ENCODE results near the gene CSMD2.

The CSMD2 gene

DNA sequence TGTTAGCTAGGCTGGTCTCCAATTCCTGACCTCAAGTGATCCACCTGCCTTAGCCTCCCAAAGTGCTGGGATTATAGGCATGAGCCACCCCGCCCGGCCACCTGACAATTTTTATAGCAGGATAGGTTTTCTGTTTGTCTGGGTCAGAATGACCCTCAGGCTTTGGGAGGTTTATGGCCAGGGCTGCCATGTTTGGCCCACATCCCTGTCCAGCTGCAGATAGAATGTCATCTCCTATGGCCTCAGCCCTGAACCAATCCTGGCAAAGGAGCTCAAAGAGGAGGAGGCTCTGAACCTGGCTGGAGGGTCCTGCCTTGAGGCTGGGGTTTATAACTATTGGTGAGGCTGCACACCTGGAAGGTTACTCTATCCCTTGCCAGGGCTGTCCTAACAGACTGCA lies 218.2 kb downstream of the CSMD2 start:
- no peak overlapping the region for H3K27ac ChIP-seq
- no peak for DNase-seq (ENCODE audit: low spot score)

DNA sequence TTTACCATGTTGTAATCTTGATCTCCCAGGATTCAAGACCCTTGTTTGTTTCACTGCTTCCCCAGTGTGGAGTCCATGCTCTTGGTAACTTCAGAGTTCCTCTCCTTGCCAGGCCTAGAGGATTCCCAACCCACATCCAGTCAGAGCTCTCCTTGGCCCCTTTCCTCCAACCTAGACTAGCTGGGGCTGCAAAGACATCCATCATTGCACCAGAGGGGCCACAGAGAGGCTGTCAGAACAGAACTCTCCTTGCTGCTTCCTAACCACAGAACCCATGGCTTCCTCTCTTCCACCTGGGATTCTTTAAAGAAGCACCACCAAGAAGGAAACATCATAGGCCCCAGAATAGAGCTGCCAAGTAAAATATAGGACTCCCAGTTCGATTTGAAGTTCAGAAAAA lies 220.2 kb downstream of the CSMD2 start:
- TF ChIP-seq, protein P1, sequence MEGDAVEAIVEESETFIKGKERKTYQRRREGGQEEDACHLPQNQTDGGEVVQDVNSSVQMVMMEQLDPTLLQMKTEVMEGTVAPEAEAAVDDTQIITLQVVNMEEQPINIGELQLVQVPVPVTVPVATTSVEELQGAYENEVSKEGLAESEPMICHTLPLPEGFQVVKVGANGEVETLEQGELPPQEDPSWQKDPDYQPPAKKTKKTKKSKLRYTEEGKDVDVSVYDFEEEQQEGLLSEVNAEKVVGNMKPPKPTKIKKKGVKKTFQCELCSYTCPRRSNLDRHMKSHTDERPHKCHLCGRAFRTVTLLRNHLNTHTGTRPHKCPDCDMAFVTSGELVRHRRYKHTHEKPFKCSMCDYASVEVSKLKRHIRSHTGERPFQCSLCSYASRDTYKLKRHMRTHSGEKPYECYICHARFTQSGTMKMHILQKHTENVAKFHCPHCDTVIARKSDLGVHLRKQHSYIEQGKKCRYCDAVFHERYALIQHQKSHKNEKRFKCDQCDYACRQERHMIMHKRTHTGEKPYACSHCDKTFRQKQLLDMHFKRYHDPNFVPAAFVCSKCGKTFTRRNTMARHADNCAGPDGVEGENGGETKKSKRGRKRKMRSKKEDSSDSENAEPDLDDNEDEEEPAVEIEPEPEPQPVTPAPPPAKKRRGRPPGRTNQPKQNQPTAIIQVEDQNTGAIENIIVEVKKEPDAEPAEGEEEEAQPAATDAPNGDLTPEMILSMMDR (IDR thresholded peaks at IDR 0.05): no peak
- no peak for DNase-seq (ENCODE audit: low spot score)
- Histone ChIP-seq H3K27ac (no peak overlapping the region), H3K4me3 (no peak overlapping the region)

More for the DNA sequence above, 218.2 kb downstream of the CSMD2 start:
- TF ChIP-seq, protein P1 (IDR thresholded peaks at IDR 0.05): no peak
- H3K4me3 ChIP-seq: no peak overlapping the region

DNA sequence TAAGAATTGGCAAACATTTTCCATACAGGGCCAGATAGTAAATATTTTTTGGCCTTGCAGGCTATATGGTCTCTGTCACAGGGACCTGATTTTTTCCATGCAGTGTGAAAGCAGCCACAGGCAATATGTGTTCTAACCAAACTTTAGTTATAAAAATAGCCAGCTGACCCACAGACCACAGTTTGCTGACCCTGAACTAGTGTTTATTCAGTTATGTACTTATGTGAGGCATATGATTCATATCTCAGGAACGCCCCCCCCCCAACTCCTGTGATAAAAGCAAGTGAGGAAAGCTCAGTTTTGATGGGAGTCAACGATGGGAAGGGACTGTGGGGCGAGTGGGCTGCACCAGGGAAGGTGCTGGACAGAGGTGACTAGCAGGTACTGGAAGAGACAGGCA lies 221.1 kb downstream of the CSMD2 start:
- no peak overlapping the region for H3K27ac ChIP-seq
- no peak overlapping the region for H3K4me3 ChIP-seq
- TF ChIP-seq, protein P1 (IDR thresholded peaks at IDR 0.05): no peak
- DNase-seq (ENCODE audit: low spot score): no peak

DNA sequence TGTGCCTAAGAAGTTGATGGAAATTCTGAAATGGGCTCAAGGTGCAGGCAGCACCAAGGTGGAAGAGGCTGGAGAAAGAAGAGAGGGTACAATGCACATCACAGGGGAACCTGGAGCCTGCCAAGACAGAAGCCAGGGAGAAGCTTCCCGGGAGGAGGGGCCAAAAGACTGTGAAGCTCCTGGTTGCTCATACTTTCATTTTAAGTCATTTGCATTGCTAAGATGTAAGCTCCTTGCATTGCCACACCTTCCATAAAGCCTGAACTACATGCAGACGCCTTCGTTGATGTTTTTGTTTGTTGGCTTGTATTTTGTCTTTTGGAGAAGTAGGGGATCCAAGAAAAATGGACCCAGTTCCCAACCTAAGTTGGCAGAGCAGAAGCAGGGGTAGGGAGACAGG lies 232.2 kb downstream of the CSMD2 start:
- no peak overlapping the region for H3K4me3 ChIP-seq
- no peak for DNase-seq (ENCODE audit: low spot score)
- TF ChIP-seq, protein P1 (IDR thresholded peaks at IDR 0.05): no peak

DNA sequence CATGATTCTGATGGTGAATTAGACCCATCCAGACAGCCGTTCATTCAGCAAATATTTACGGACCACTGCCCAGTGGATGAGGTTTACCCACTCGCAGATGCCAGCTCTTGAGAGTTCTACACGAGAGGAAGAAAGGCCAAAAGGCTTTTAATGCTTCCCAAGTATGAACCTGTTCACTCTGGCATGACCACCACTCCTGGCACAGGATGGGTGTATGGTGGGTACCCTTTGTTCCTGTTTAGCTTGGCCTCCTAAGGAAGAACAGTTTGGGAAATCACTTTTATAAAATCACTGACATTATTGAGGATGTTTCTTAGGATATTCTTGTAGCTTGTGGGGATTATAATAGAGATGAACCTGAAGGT lies 233.9 kb downstream of the CSMD2 start:
- TF ChIP-seq, protein P1 (IDR thresholded peaks at IDR 0.05): no peak
- no peak for DNase-seq (ENCODE audit: low spot score)
- Histone ChIP-seq H3K4me3 (no peak overlapping the region), H3K27ac (no peak overlapping the region)

More for the DNA sequence above, 232.2 kb downstream of the CSMD2 start:
- H3K27ac ChIP-seq: no peak overlapping the region

DNA sequence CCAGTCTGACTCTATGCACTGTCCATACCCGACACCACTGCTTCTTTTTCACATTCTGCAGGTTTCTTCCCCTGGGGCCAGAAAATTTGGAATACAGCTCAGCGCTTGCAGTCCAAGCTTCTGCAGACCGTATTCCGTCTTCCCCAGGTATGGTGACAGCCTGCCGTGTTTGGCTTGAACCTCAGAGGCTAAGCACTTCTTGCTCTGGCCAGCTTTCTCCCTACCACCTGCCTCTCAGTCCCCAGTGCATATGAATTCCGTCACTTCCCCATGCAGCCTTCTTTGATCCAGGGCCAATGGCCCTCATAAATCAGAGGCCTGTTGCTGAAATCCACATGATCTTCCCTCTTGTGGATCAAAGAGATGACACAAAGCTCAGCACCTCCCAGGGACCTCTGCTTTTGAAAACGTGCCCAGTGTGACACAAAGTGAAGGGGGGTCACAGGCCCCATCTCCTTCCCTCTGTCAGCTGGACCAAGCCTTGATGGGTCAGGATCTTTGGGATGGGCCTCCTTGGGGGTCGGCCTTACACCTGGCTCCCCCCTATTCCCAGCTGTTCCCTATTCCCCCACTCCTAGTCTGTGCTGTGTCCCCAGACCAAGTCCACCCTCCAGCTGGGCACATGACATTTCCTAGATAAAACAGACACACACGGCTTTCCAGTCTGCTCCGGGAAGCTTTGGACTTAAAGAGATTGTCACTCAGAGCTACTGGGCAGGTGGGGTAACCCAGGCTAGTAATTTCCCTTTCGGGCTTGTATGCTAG lies 234.5 kb downstream of the CSMD2 start:
- no peak for DNase-seq (ENCODE audit: low spot score)
- Histone ChIP-seq H3K4me3 (no peak overlapping the region), H3K27ac (no peak overlapping the region)
- TF ChIP-seq, protein P1 (IDR thresholded peaks at IDR 0.05): no peak

DNA sequence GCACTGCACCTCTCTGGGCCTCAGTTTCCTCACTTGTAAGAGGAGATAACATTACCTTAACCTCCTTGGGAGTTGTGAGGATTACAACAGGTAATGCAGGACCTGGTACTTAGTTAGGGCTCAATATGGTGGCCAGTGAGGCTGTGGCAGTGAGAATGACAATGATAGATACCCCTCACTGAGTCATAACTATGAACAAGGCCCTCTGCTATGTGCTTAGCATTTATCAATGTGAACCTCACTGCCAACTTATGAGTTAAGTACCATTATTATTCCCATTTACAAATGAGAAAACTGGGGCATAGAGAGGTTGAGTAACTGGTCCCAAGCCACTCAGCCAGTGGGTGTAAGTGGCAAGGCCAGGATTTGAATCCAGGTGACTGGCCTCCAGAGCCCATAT lies 236.8 kb downstream of the CSMD2 start:
- DNase-seq (ENCODE audit: low spot score): no peak
- no peak overlapping the region for H3K4me3 ChIP-seq
- no peak overlapping the region for H3K27ac ChIP-seq
- TF ChIP-seq, protein P1 (IDR thresholded peaks at IDR 0.05): no peak

Measured in coronary artery (tissue), 2 donors.